ENCODE measurements around the gene CRYGD.
"Not testable (repeated sequence)": the region's sequence is repeated elsewhere in the genome, so short reads cannot be mapped to it uniquely, and the experiment has no call there.

CRYGD gene

DNA sequence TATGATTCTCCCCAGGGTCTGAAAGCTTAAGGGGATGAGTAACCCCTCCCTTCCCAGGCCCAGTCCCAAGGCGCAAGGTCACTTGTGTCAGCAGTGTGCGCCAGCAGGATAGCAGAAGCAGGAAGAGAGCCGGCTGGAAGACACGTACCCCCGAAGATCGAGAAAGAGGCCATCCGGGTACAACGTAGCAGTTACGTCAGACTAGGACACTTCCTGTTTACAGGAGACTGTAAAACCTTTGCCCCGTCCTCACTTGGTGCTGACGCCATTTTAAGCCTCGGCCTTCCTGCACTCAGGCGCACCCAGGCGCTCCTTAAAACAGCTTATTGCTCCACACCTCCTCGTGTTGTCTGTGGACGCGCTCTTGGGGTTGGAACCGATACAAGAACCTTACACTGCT is 15.1 kb upstream of the CRYGD start:
- H3K9me3 ChIP-seq (ENCODE audit: insufficient read depth, low read length), result no peaks in the 10 kb centered on the region; the same call in 1 of the 2 replicates
- TF ChIP-seq ZNF274 (IDR thresholded peaks at IDR 0.05; ENCODE audit: low read depth, low read length) (no peak), SUZ12 (IDR thresholded peaks at IDR 0.05; ENCODE audit: extremely low read depth, insufficient read depth, insufficient read length) (no peak), YY1 (IDR thresholded peaks at IDR 0.05; ENCODE audit: insufficient read depth, insufficient read length) (no peak)
- H3K36me3 ChIP-seq (ENCODE audit: insufficient read depth, insufficient read length, low read length), result no peaks in the 10 kb centered on the region
- H3K4me1 ChIP-seq (ENCODE audit: insufficient read depth, insufficient read length), result peaks cover 3% of the 10 kb centered on the region
- DNase-seq (ENCODE audit: low read depth, low spot score), result no peak
- no peak overlapping the region for H3K4me3 ChIP-seq (ENCODE audit: insufficient read length, low read depth)
- H3K9ac ChIP-seq (ENCODE audit: insufficient read length, low read depth), result no peak overlapping the region
- H3K27me3 ChIP-seq (ENCODE audit: insufficient read depth, insufficient read length), result no peaks in the 10 kb centered on the region

DNA sequence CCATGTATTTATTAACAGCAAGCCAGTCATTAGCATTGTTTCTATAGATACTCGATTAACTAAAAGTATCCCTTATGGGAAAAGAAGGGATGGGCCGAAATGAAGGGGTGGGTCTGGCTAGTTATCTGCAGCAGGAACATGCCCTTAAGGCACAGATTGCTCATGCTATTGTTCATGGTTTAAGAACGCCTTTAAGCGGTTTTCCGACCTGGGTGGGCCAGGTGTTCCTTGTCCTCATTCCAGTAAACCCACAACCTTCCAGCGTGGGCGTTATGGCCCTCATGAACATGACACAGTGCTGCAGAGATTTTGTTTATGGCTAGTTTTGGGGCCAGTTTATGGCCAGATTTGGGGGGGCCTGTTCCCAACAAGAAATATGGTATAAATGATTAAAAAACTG is 14.0 kb upstream of the CRYGD start:
- H3K36me3 ChIP-seq (ENCODE audit: insufficient read depth, insufficient read length, low read length); H3K9me3 ChIP-seq (ENCODE audit: insufficient read depth, low read length); DNase-seq (ENCODE audit: low read depth, low spot score); H3K4me3 ChIP-seq (ENCODE audit: insufficient read length, low read depth); H3K4me1 ChIP-seq (ENCODE audit: insufficient read depth, insufficient read length); H3K27me3 ChIP-seq (ENCODE audit: insufficient read depth, insufficient read length); H3K9ac ChIP-seq (ENCODE audit: insufficient read length, low read depth): not testable (repeated sequence)

DNA sequence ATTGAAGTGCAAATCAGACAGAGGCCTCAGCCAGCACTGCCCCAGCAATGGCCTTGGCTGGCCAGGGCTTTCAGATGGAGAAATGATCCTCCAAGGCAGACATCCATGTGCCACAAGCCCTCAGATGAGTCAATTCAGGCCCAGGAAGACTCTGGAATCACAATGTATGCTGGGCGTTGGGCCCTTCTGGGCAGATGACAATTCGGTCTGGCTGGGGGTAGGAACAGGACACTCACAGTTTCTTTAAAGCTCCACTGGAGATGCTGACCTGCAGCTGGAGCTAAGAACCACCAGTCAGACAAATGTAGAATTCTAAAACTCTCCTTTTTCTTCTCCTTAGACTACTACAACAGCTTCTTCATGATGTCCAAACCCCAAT is 12.4 kb upstream of the CRYGD start:
- peaks cover 3% of the 10 kb centered on the region for H3K4me1 ChIP-seq (ENCODE audit: insufficient read depth, insufficient read length)
- TF ChIP-seq ZNF274 (IDR thresholded peaks at IDR 0.05; ENCODE audit: low read depth, low read length) (no peak), SUZ12 (IDR thresholded peaks at IDR 0.05; ENCODE audit: extremely low read depth, insufficient read depth, insufficient read length) (no peak), YY1 (IDR thresholded peaks at IDR 0.05; ENCODE audit: insufficient read depth, insufficient read length) (no peak)
- no peaks in the 10 kb centered on the region for H3K27me3 ChIP-seq (ENCODE audit: insufficient read depth, insufficient read length)
- H3K9me3 ChIP-seq (ENCODE audit: insufficient read depth, low read length), result no peaks in the 10 kb centered on the region; the same call in 1 of the 2 replicates
- peak; percentile 27 for DNase-seq (ENCODE audit: low read depth, low spot score)
- no peaks in the 10 kb centered on the region for H3K36me3 ChIP-seq (ENCODE audit: insufficient read depth, insufficient read length, low read length)
- H3K4me3 ChIP-seq (ENCODE audit: insufficient read length, low read depth), result no peak overlapping the region
- H3K9ac ChIP-seq (ENCODE audit: insufficient read length, low read depth), result no peak overlapping the region

DNA sequence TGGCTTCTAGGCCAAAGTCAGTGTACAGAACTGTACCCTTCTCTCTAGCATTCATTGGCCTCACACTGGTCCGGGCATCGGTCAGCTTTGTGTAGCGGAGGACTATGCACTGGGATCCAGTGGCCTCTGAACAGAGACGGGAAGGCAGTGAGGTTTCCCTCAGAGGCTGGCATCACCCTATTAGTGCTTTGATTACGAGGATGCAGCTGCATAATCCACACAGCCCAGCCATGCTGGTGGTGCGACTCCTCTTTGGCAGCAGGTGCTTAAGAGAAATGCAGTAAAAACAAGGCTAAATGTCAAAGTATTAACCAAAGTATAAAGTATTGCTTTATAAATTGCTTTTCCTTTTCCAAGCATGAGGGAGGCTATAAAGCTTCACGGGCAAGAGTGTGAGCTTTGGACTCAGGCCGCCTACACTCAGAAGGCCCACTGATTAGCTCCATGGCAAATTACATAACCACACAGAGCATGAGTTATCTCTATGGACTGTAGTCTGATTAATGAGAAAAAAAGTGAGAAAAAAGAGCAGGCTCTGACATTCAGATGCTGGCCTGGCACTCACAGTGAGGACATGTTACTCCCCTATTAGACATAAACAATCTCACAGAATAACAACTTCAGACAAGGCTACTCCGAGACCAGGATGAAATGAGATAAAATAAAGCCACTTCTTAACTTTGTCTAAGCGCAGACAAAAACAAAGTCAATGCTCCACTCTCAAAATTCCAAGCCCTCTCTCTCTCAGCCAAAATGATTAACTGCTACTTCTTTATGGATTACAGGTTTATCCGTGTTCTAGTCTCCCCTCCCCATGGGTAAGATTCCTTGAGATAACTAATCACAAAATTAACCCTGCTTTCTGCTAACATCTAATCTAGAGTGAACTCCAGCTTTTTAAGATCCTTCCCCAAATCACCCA is 11.7 kb upstream of the CRYGD start:
- Histone ChIP-seq H3K4me1 (ENCODE audit: insufficient read depth, insufficient read length) (peaks cover 3% of the 10 kb centered on the region), H3K4me3 (ENCODE audit: insufficient read length, low read depth) (no peak overlapping the region), H3K9ac (ENCODE audit: insufficient read length, low read depth) (no peak overlapping the region), H3K36me3 (ENCODE audit: insufficient read depth, insufficient read length, low read length) (no peaks in the 10 kb centered on the region), H3K27me3 (ENCODE audit: insufficient read depth, insufficient read length) (no peaks in the 10 kb centered on the region), H3K9me3 (ENCODE audit: insufficient read depth, low read length) (no peaks in the 10 kb centered on the region; the same call in 1 of the 2 replicates)
- DNase-seq (ENCODE audit: low read depth, low spot score), result no peak
- TF ChIP-seq SUZ12 (IDR thresholded peaks at IDR 0.05; ENCODE audit: extremely low read depth, insufficient read depth, insufficient read length), result no peak
- no peak for TF ChIP-seq YY1 (IDR thresholded peaks at IDR 0.05; ENCODE audit: insufficient read depth, insufficient read length)
- TF ChIP-seq ZNF274 (IDR thresholded peaks at IDR 0.05; ENCODE audit: low read depth, low read length), result no peak

DNA sequence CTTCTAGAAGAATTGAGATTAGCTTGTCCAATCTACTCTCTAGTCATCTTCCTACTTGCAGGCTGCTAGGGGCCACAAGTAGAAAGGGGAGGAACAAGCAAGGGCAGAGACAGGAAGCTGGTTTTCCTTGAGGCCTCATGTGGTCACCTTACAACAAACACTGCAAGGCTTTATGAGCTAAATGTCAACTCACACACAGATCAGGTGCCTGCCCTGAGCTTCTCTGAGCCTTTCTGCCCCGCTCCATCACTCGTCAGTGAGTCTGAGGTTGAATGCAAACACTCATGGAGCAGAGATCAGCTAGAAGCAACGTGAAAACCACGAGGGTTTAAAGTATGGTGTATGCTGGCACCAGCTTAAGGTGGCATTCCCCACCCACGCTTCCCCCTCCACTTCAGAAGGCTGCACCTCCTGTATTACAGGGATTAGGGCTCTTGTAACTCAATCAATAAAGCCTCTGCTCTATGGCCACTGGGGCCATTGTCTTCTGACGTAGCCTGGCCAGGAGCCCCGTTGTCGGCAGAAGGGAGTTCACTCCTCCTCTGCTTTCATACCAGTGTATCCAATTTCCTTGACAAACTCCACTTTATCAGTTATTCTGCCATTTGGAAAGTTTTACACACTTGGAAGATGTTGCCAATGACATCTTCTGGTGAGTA is 10.7 kb upstream of the CRYGD start:
- DNase-seq (ENCODE audit: low read depth, low spot score), result no peak
- peaks cover 3% of the 10 kb centered on the region for H3K4me1 ChIP-seq (ENCODE audit: insufficient read depth, insufficient read length)
- no peaks in the 10 kb centered on the region for H3K27me3 ChIP-seq (ENCODE audit: insufficient read depth, insufficient read length)
- H3K36me3 ChIP-seq (ENCODE audit: insufficient read depth, insufficient read length, low read length), result no peaks in the 10 kb centered on the region
- H3K9ac ChIP-seq (ENCODE audit: insufficient read length, low read depth), result no peak overlapping the region
- no peak for TF ChIP-seq SUZ12 (IDR thresholded peaks at IDR 0.05; ENCODE audit: extremely low read depth, insufficient read depth, insufficient read length)
- TF ChIP-seq ZNF274 (IDR thresholded peaks at IDR 0.05; ENCODE audit: low read depth, low read length), result no peak
- TF ChIP-seq YY1 (IDR thresholded peaks at IDR 0.05; ENCODE audit: insufficient read depth, insufficient read length), result no peak
- no peak overlapping the region for H3K4me3 ChIP-seq (ENCODE audit: insufficient read length, low read depth)
- H3K9me3 ChIP-seq (ENCODE audit: insufficient read depth, low read length), result no peaks in the 10 kb centered on the region; the same call in 1 of the 2 replicates

DNA sequence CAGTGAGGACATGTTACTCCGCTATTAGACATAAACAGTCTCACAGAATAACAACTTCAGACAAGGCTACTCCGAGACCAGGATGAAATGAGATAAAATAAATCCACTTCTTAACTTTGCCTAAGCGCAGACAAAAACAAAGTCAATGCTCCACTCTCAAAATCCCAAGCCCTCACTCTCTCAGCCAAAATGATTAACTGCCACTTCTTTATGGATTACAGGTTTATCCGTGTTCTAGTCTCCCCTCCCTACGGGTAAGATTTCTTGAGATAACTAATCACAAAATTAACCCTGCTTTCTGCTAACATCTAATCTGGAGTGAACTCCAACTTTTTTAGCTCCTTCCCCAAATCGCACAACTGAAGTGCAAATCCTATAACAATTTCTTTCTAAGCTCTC is 6.4 kb upstream of the CRYGD start:
- no peaks in the 10 kb centered on the region for H3K27me3 ChIP-seq (ENCODE audit: insufficient read depth, insufficient read length)
- no peak for DNase-seq (ENCODE audit: low read depth, low spot score)
- no peak for TF ChIP-seq YY1 (IDR thresholded peaks at IDR 0.05; ENCODE audit: insufficient read depth, insufficient read length)
- no peak for TF ChIP-seq ZNF274 (IDR thresholded peaks at IDR 0.05; ENCODE audit: low read depth, low read length)
- TF ChIP-seq SUZ12 (IDR thresholded peaks at IDR 0.05; ENCODE audit: extremely low read depth, insufficient read depth, insufficient read length), result no peak
- H3K4me1 ChIP-seq (ENCODE audit: insufficient read depth, insufficient read length), result peaks cover 2% of the 10 kb centered on the region
- H3K9me3 ChIP-seq (ENCODE audit: insufficient read depth, low read length), result no peaks in the 10 kb centered on the region; the same call in 1 of the 2 replicates
- H3K4me3 ChIP-seq (ENCODE audit: insufficient read length, low read depth), result no peak overlapping the region
- no peaks in the 10 kb centered on the region for H3K36me3 ChIP-seq (ENCODE audit: insufficient read depth, insufficient read length, low read length)
- H3K9ac ChIP-seq (ENCODE audit: insufficient read length, low read depth), result no peak overlapping the region
